WTC11 (cell line): ENCODE measurements around the gene CHKB. TPM values are rescaled to one million over a fixed set of nuclear protein-coding genes. Genes with fewer than 3 reads are reported as not detected.

Source experiments
- CREM ChIP-seq: sonication (generic); formaldehyde crosslinking; IDR thresholded peaks from 2 replicates; pipeline ENCODE4 v1.8.1; 2022; ENCODE audit warnings: mild to moderate bottlenecking, missing genetic modification reagents, moderate library complexity
- EMX1 ChIP-seq: fragments of 250-450 bp; sonication (Bioruptor Pico); IDR thresholded peaks from 2 replicates; pipeline ENCODE4 v1.8.0; 2021; ENCODE audit warnings: mild to moderate bottlenecking
- ESRRA ChIP-seq: sonication (generic); formaldehyde crosslinking; IDR thresholded peaks from 2 replicates; pipeline ENCODE4 v1.8.1; 2022; ENCODE audit warnings: mild to moderate bottlenecking, missing genetic modification reagents, borderline replicate concordance
- FOXP1 ChIP-seq: sonication (generic); formaldehyde crosslinking; IDR thresholded peaks from 2 replicates; pipeline ENCODE4 v1.8.0; 2022; ENCODE audit warnings: missing genetic modification reagents, mild to moderate bottlenecking, moderate library complexity, borderline replicate concordance
- HMGA2 ChIP-seq: fragments of 250-450 bp; sonication (Bioruptor Pico); IDR thresholded peaks from 2 replicates; pipeline ENCODE4 v1.4.0; 2021; ENCODE audit warnings: mild to moderate bottlenecking, moderate library complexity
- MXD4 ChIP-seq: fragments of 250-450 bp; sonication (Bioruptor Pico); IDR thresholded peaks from 2 replicates; pipeline ENCODE4 v1.8.0; 2021; ENCODE audit warnings: mild to moderate bottlenecking, moderate library complexity, borderline replicate concordance
- MYBL2 ChIP-seq: sonication (generic); formaldehyde crosslinking; IDR thresholded peaks from 2 replicates; pipeline ENCODE4 v1.8.1; 2023; ENCODE audit warnings: mild to moderate bottlenecking, moderate library complexity, missing genetic modification reagents
- NFYB ChIP-seq: sonication (generic); formaldehyde crosslinking; conservative IDR thresholded peaks from 2 replicates; pipeline ENCODE4 v1.8.0; 2022; ENCODE audit warnings: low read depth, missing genetic modification reagents
- NR3C1 ChIP-seq: sonication (generic); formaldehyde crosslinking; conservative IDR thresholded peaks from 2 replicates; pipeline ENCODE4 v1.8.1; 2023; ENCODE audit warnings: low read depth, mild to moderate bottlenecking, missing genetic modification reagents
- RORB ChIP-seq: fragments of 250-450 bp; sonication (Bioruptor Pico); IDR thresholded peaks from 2 replicates; pipeline ENCODE4 v1.9.0; 2021; ENCODE audit warnings: mild to moderate bottlenecking
- SMAD4 ChIP-seq: sonication (generic); formaldehyde crosslinking; IDR thresholded peaks from 2 replicates; pipeline ENCODE4 v1.8.0; 2022; ENCODE audit warnings: mild to moderate bottlenecking, missing genetic modification reagents
- SP1 ChIP-seq: sonication (generic); formaldehyde crosslinking; conservative IDR thresholded peaks from 2 replicates; pipeline ENCODE4 v1.8.1; 2022; ENCODE audit warnings: missing genetic modification reagents
- TP53 ChIP-seq: sonication (generic); formaldehyde crosslinking; IDR thresholded peaks from 2 replicates; pipeline ENCODE4 v1.8.1; 2023; ENCODE audit warnings: mild to moderate bottlenecking, missing genetic modification reagents
- ZBTB21 ChIP-seq: sonication (generic); formaldehyde crosslinking; IDR thresholded peaks from 2 replicates; pipeline ENCODE4 v1.8.1; 2023; ENCODE audit warnings: mild to moderate bottlenecking, missing genetic modification reagents, borderline replicate concordance
- ZNF138 ChIP-seq: sonication (generic); formaldehyde crosslinking; conservative IDR thresholded peaks from 2 replicates; pipeline ENCODE4 v1.8.1; 2022; ENCODE audit warnings: mild to moderate bottlenecking, moderate library complexity, missing genetic modification reagents
- ZNF317 ChIP-seq: sonication (generic); formaldehyde crosslinking; IDR thresholded peaks from 2 replicates; pipeline ENCODE4 v1.8.1; 2023; ENCODE audit warnings: low read depth, mild to moderate bottlenecking, moderate library complexity, missing genetic modification reagents, borderline replicate concordance
- ZNF396 ChIP-seq: fragments of 250-450 bp; sonication (Bioruptor Pico); IDR thresholded peaks from 2 replicates; pipeline ENCODE4 v1.8.0; 2021; ENCODE audit warnings: mild to moderate bottlenecking, moderate library complexity, borderline replicate concordance
- ZNF423 ChIP-seq: fragments of 250-450 bp; sonication (Bioruptor Pico); IDR thresholded peaks from 2 replicates; pipeline ENCODE4 v2.1.2; 2022; ENCODE audit warnings: mild to moderate bottlenecking, moderate library complexity
- total RNA-seq: library from RNA; stranded (reverse); gene quantifications from 3 replicates; pipeline ENCODE4 v1.2.3, GENCODE V29; 2021
- TF ChIP-seq, protein P1 (sequence below): sonication (generic); formaldehyde crosslinking; IDR thresholded peaks from 2 replicates; pipeline ENCODE4 v1.8.0; 2023; ENCODE audit warnings: missing genetic modification reagents, mild to moderate bottlenecking, borderline replicate concordance
- TF ChIP-seq, protein P2 (sequence below): sonication (generic); formaldehyde crosslinking; IDR thresholded peaks from 2 replicates; pipeline ENCODE4 v1.8.1; 2022; ENCODE audit warnings: low read depth, mild to moderate bottlenecking, moderate library complexity, missing genetic modification reagents, borderline replicate concordance
- TF ChIP-seq, protein P3 (sequence below): fragments of 250-450 bp; sonication (Bioruptor Pico); IDR thresholded peaks from 2 replicates; pipeline ENCODE4 v1.9.0; 2021; ENCODE audit warnings: mild to moderate bottlenecking, borderline replicate concordance
- TF ChIP-seq, protein P4 (sequence below): fragments of 250-450 bp; sonication (Bioruptor Pico); IDR thresholded peaks from 2 replicates; pipeline ENCODE4 v2.1.2; 2022; ENCODE audit warnings: mild to moderate bottlenecking, moderate library complexity
- TF ChIP-seq, protein P5 (sequence below): sonication (generic); formaldehyde crosslinking; IDR thresholded peaks from 2 replicates; pipeline ENCODE4 v1.8.1; 2023; ENCODE audit warnings: mild to moderate bottlenecking, missing genetic modification reagents, moderate library complexity
- TF ChIP-seq, protein P6 (sequence below): sonication (generic); formaldehyde crosslinking; IDR thresholded peaks from 2 replicates; pipeline ENCODE4 v1.8.1; 2023; ENCODE audit warnings: mild to moderate bottlenecking, missing genetic modification reagents
- TF ChIP-seq, protein P7 (sequence below): sonication (generic); formaldehyde crosslinking; IDR thresholded peaks from 2 replicates; pipeline ENCODE4 v1.8.0; 2023; ENCODE audit warnings: missing genetic modification reagents

Gene CHKB
- total RNA-seq, 1 experiment from 2014 or later = 75.4 TPM

DNA sequence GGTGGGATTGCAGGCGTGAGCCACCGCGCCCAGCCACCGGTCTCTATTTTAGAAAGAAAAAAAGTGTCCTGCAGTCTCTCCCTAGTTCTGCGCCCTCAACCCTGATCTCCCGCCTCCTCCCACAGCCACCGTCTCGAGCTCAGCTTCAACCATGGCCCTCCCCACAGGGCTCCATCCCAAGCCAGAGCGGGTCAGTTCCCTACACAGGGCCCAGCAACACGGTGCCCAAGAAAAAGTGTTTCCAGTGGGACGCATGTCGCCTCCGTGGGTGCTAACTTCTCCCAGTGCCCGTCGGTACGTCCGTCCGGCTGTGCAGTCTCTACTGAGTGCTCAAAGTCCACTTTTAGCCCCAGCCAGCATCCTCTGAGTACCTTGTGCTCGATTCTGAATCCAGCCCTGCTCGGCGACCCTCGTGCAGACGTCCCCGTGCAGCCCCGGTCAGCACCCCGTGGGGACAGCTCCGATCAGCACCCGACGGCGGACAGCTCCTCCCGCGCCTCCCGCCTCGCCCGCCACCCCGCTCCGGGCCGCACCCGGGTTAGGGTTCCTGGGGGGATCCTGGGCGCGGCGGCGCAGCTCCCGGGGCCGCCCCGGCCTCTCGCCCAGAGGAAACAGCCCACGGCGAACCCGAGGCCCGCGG is 17.3 kb upstream of the CHKB start (continued):
- TF ChIP-seq, protein P1, sequence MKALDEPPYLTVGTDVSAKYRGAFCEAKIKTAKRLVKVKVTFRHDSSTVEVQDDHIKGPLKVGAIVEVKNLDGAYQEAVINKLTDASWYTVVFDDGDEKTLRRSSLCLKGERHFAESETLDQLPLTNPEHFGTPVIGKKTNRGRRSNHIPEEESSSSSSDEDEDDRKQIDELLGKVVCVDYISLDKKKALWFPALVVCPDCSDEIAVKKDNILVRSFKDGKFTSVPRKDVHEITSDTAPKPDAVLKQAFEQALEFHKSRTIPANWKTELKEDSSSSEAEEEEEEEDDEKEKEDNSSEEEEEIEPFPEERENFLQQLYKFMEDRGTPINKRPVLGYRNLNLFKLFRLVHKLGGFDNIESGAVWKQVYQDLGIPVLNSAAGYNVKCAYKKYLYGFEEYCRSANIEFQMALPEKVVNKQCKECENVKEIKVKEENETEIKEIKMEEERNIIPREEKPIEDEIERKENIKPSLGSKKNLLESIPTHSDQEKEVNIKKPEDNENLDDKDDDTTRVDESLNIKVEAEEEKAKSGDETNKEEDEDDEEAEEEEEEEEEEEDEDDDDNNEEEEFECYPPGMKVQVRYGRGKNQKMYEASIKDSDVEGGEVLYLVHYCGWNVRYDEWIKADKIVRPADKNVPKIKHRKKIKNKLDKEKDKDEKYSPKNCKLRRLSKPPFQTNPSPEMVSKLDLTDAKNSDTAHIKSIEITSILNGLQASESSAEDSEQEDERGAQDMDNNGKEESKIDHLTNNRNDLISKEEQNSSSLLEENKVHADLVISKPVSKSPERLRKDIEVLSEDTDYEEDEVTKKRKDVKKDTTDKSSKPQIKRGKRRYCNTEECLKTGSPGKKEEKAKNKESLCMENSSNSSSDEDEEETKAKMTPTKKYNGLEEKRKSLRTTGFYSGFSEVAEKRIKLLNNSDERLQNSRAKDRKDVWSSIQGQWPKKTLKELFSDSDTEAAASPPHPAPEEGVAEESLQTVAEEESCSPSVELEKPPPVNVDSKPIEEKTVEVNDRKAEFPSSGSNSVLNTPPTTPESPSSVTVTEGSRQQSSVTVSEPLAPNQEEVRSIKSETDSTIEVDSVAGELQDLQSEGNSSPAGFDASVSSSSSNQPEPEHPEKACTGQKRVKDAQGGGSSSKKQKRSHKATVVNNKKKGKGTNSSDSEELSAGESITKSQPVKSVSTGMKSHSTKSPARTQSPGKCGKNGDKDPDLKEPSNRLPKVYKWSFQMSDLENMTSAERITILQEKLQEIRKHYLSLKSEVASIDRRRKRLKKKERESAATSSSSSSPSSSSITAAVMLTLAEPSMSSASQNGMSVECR (CRISPR knock-in tag) = peak; percentile 100
- TF ChIP-seq, protein P2, sequence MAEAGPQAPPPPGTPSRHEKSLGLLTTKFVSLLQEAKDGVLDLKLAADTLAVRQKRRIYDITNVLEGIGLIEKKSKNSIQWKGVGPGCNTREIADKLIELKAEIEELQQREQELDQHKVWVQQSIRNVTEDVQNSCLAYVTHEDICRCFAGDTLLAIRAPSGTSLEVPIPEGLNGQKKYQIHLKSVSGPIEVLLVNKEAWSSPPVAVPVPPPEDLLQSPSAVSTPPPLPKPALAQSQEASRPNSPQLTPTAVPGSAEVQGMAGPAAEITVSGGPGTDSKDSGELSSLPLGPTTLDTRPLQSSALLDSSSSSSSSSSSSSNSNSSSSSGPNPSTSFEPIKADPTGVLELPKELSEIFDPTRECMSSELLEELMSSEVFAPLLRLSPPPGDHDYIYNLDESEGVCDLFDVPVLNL = peak; percentile 98
- TF ChIP-seq MXD4 (CRISPR knock-in tag) = no peak
- no peak for TF ChIP-seq HMGA2 (CRISPR knock-in tag)
- TF ChIP-seq NR3C1 = peak; percentile 96
- TF ChIP-seq, protein P3, sequence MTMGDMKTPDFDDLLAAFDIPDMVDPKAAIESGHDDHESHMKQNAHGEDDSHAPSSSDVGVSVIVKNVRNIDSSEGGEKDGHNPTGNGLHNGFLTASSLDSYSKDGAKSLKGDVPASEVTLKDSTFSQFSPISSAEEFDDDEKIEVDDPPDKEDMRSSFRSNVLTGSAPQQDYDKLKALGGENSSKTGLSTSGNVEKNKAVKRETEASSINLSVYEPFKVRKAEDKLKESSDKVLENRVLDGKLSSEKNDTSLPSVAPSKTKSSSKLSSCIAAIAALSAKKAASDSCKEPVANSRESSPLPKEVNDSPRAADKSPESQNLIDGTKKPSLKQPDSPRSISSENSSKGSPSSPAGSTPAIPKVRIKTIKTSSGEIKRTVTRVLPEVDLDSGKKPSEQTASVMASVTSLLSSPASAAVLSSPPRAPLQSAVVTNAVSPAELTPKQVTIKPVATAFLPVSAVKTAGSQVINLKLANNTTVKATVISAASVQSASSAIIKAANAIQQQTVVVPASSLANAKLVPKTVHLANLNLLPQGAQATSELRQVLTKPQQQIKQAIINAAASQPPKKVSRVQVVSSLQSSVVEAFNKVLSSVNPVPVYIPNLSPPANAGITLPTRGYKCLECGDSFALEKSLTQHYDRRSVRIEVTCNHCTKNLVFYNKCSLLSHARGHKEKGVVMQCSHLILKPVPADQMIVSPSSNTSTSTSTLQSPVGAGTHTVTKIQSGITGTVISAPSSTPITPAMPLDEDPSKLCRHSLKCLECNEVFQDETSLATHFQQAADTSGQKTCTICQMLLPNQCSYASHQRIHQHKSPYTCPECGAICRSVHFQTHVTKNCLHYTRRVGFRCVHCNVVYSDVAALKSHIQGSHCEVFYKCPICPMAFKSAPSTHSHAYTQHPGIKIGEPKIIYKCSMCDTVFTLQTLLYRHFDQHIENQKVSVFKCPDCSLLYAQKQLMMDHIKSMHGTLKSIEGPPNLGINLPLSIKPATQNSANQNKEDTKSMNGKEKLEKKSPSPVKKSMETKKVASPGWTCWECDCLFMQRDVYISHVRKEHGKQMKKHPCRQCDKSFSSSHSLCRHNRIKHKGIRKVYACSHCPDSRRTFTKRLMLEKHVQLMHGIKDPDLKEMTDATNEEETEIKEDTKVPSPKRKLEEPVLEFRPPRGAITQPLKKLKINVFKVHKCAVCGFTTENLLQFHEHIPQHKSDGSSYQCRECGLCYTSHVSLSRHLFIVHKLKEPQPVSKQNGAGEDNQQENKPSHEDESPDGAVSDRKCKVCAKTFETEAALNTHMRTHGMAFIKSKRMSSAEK (CRISPR knock-in tag) = no peak
- TF ChIP-seq SP1 = peak; percentile 62; the same call in 1 of the 2 replicates
- TF ChIP-seq ZNF317 = peak; percentile 84
- peak; percentile 71 for TF ChIP-seq NFYB (CRISPR knock-in tag)
- peak; percentile 98 for TF ChIP-seq SMAD4 (CRISPR knock-in tag)
- peak; percentile 86; the same call in 1 of the 2 replicates for TF ChIP-seq CREM (CRISPR knock-in tag)
- no peak for TF ChIP-seq ZNF396
- TF ChIP-seq TP53 = peak; percentile 96
- TF ChIP-seq FOXP1 = peak; percentile 99
- peak; percentile 97 for TF ChIP-seq MYBL2 (CRISPR knock-in tag)
- TF ChIP-seq ESRRA (CRISPR knock-in tag) = peak; percentile 99
- peak; percentile 94 for TF ChIP-seq ZBTB21 (CRISPR knock-in tag)
- TF ChIP-seq, protein P4, sequence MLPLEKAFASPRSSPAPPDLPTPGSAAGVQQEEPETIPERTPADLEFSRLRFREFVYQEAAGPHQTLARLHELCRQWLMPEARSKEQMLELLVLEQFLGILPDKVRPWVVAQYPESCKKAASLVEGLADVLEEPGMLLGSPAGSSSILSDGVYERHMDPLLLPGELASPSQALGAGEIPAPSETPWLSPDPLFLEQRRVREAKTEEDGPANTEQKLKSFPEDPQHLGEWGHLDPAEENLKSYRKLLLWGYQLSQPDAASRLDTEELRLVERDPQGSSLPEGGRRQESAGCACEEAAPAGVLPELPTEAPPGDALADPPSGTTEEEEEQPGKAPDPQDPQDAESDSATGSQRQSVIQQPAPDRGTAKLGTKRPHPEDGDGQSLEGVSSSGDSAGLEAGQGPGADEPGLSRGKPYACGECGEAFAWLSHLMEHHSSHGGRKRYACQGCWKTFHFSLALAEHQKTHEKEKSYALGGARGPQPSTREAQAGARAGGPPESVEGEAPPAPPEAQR (CRISPR knock-in tag) = peak; percentile 55; the same call in 1 of the 2 replicates
- TF ChIP-seq RORB (CRISPR knock-in tag) = no peak
- no peak for TF ChIP-seq ZNF423
- 0 out of 2 replicates have a peak, but pooled peaks have one; percentile 35 for TF ChIP-seq ZNF138
- TF ChIP-seq EMX1 = peak; percentile 43; the same call in 1 of the 2 replicates
- TF ChIP-seq, protein P5, sequence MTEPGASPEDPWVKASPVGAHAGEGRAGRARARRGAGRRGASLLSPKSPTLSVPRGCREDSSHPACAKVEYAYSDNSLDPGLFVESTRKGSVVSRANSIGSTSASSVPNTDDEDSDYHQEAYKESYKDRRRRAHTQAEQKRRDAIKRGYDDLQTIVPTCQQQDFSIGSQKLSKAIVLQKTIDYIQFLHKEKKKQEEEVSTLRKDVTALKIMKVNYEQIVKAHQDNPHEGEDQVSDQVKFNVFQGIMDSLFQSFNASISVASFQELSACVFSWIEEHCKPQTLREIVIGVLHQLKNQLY (CRISPR knock-in tag) = peak; percentile 96; the same call in 1 of the 2 replicates
- TF ChIP-seq, protein P6, sequence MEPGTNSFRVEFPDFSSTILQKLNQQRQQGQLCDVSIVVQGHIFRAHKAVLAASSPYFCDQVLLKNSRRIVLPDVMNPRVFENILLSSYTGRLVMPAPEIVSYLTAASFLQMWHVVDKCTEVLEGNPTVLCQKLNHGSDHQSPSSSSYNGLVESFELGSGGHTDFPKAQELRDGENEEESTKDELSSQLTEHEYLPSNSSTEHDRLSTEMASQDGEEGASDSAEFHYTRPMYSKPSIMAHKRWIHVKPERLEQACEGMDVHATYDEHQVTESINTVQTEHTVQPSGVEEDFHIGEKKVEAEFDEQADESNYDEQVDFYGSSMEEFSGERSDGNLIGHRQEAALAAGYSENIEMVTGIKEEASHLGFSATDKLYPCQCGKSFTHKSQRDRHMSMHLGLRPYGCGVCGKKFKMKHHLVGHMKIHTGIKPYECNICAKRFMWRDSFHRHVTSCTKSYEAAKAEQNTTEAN = peak; percentile 97
- TF ChIP-seq, protein P7, sequence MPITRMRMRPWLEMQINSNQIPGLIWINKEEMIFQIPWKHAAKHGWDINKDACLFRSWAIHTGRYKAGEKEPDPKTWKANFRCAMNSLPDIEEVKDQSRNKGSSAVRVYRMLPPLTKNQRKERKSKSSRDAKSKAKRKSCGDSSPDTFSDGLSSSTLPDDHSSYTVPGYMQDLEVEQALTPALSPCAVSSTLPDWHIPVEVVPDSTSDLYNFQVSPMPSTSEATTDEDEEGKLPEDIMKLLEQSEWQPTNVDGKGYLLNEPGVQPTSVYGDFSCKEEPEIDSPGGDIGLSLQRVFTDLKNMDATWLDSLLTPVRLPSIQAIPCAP (CRISPR knock-in tag) = peak; percentile 99
